Measurements from ENCODE around the gene IGFBP6. TPM values are rescaled to one million over a fixed set of nuclear protein-coding genes. Genes with fewer than 3 reads are reported as not detected.

The IGFBP6 gene
- total RNA-seq, 1 donor from 2014 or later = 20.8 TPM

DNA sequence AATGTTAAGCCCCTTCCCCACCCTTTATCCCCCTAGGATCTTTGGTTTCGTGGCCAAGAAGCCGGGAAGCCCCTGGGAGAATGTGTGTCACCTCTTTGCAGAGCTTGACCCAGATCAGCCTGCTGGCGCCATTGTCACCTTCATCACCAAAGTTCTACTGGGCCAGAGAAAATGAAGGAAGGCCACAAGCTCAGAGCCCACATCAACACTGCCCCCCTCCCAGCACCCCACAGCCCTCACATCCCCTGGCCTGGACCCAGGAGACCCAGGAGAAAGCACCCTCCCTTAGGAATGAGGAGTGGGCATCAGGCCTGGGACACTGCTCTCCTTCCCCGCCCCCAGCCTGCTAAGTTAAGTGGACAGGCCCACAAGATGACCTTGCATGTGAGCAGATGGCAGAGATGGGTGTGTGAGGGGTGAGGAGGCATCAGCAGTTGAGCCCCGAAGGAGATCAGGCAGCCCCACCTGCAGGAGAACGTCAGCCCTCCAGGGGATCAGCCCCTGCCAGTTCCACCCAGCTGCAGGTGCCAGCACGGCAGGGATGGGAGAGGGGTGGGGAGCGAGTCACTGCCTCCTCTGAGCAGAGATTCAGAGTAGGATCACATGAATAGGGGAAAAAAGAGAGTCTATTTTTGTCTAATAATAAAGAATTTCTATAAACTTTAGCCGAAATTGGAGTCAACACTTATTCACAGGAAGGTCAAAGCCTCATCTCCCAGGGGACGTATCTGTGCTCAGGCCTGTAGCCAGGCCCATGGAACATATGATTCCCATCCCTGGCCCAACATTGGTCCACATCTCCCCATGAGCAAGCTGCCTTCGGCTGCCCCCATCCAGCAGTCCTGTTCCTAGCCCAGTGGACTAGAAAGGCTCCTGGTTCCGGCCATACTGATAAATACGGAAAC, 33.5 kb upstream of the IGFBP6 start:
- H3K9ac ChIP-seq (ENCODE audit: low read length) = peak overlapping the region; percentile 31
- H3K36me3 ChIP-seq (ENCODE audit: insufficient read depth, low read length) = no peaks in the 10 kb centered on the region
- peaks cover 12% of the 10 kb centered on the region for H3K4me1 Mint-ChIP-seq (ENCODE audit: low read depth, unreplicated experiment)
- no peak overlapping the region for H3K27ac ChIP-seq (ENCODE audit: low read depth, low read length)
- H3K9me3 ChIP-seq (ENCODE audit: insufficient read depth, low read depth, low read length) = no peaks in the 10 kb centered on the region
- no peak for TF ChIP-seq EZH2 (IDR thresholded peaks at IDR 0.05; ENCODE audit: insufficient read depth, low read length)
- TF ChIP-seq, protein P1, sequence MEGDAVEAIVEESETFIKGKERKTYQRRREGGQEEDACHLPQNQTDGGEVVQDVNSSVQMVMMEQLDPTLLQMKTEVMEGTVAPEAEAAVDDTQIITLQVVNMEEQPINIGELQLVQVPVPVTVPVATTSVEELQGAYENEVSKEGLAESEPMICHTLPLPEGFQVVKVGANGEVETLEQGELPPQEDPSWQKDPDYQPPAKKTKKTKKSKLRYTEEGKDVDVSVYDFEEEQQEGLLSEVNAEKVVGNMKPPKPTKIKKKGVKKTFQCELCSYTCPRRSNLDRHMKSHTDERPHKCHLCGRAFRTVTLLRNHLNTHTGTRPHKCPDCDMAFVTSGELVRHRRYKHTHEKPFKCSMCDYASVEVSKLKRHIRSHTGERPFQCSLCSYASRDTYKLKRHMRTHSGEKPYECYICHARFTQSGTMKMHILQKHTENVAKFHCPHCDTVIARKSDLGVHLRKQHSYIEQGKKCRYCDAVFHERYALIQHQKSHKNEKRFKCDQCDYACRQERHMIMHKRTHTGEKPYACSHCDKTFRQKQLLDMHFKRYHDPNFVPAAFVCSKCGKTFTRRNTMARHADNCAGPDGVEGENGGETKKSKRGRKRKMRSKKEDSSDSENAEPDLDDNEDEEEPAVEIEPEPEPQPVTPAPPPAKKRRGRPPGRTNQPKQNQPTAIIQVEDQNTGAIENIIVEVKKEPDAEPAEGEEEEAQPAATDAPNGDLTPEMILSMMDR (IDR thresholded peaks at IDR 0.05; ENCODE audit: insufficient read depth, low read depth, low read length) = no peak
- FAIRE-seq (no peak), DNase-seq (ENCODE audit: low read depth) (no peak)
- H2AFZ ChIP-seq (ENCODE audit: low read depth, low read length) = no peak overlapping the region
- peaks cover 38% of the 10 kb centered on the region for H3K4me1 ChIP-seq (ENCODE audit: insufficient read depth, low read length)
- H3K27me3 ChIP-seq (ENCODE audit: insufficient read depth, low read length) = no peaks in the 10 kb centered on the region
- H3K4me3 ChIP-seq (ENCODE audit: insufficient read depth, low read depth, low read length) = no peak overlapping the region
- H3K79me2 ChIP-seq (ENCODE audit: insufficient read depth, low read length) = no peaks in the 10 kb centered on the region
- no peak overlapping the region for H3K27ac Mint-ChIP-seq (ENCODE audit: unreplicated experiment)
- no peaks in the 10 kb centered on the region for H3K27me3 Mint-ChIP-seq (ENCODE audit: low read depth, unreplicated experiment)
- peaks cover 21% of the 10 kb centered on the region for H3K36me3 Mint-ChIP-seq (ENCODE audit: low read depth, unreplicated experiment)
- H3K9me3 Mint-ChIP-seq (ENCODE audit: unreplicated experiment) = no peaks in the 10 kb centered on the region
- H3K4me3 Mint-ChIP-seq (ENCODE audit: unreplicated experiment) = peak overlapping the region; percentile 41
- no peak overlapping the region for H3K4me2 ChIP-seq (ENCODE audit: low read length)
- peaks cover 17% of the 10 kb centered on the region for H4K20me1 ChIP-seq (ENCODE audit: insufficient read depth, low read length)

DNA sequence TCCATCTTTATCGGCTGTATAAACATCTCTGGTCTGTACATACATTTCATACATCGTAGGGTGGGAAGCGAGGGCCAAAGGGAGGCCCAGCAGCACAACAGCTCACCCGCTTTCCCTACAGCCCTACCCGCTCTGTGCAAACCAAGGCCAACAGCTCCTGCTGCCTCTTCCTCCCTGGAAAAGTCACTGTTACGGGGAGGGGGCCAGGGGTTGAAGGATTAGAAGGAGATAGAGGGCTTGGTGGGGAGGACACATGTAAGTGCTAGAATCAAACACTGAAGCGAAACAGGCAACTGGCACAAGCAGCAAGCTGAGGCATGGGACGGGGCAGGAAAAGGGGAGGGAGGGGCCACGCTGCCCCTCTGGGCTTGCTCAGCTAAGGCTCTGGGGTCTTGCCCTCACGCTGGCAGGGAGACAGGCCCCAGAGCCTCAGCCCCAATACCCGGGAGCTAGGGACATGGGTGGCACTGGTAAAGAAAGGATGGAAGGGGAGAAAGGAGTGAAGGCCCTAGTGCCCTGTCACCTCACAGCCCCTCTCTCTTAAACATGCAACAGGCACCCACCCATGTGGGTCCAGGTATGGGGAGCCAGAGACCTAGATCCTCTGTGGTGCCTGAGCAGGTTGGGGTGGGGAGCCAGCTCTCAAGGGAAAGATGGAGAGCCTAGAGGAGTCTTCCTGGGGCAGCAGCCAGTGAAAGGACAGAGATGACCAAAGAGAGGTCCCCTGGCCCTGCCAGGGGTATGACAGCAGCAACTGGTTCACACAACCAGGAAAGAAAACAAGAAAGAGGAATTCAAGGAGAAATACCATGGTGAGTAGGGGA, 32.6 kb upstream of the IGFBP6 start:
- H3K4me2 ChIP-seq (ENCODE audit: low read length) = no peak overlapping the region
- no peak overlapping the region for H3K4me3 ChIP-seq (ENCODE audit: insufficient read depth, low read depth, low read length)
- Mint-ChIP-seq H3K4me3 (ENCODE audit: unreplicated experiment) (peak overlapping the region; percentile 41), H3K27me3 (ENCODE audit: low read depth, unreplicated experiment) (no peaks in the 10 kb centered on the region), H3K27ac (ENCODE audit: unreplicated experiment) (no peak overlapping the region), H3K4me1 (ENCODE audit: low read depth, unreplicated experiment) (peaks cover 12% of the 10 kb centered on the region), H3K36me3 (ENCODE audit: low read depth, unreplicated experiment) (peaks cover 27% of the 10 kb centered on the region), H3K9me3 (ENCODE audit: unreplicated experiment) (no peaks in the 10 kb centered on the region)
- H3K9ac ChIP-seq (ENCODE audit: low read length) = no peak overlapping the region
- H3K27me3 ChIP-seq (ENCODE audit: insufficient read depth, low read length) = no peaks in the 10 kb centered on the region
- no peak overlapping the region for H2AFZ ChIP-seq (ENCODE audit: low read depth, low read length)
- no peaks in the 10 kb centered on the region for H3K9me3 ChIP-seq (ENCODE audit: insufficient read depth, low read depth, low read length)
- peaks cover 40% of the 10 kb centered on the region for H3K4me1 ChIP-seq (ENCODE audit: insufficient read depth, low read length)
- no peaks in the 10 kb centered on the region for H3K36me3 ChIP-seq (ENCODE audit: insufficient read depth, low read length)
- no peaks in the 10 kb centered on the region for H3K79me2 ChIP-seq (ENCODE audit: insufficient read depth, low read length)
- no peak overlapping the region for H3K27ac ChIP-seq (ENCODE audit: low read depth, low read length)
- DNase-seq (ENCODE audit: low read depth) (no peak), FAIRE-seq (no peak)
- TF ChIP-seq, protein P1 (IDR thresholded peaks at IDR 0.05; ENCODE audit: insufficient read depth, low read depth, low read length) = no peak
- no peak for TF ChIP-seq EZH2 (IDR thresholded peaks at IDR 0.05; ENCODE audit: insufficient read depth, low read length)
- H4K20me1 ChIP-seq (ENCODE audit: insufficient read depth, low read length) = peaks cover 18% of the 10 kb centered on the region

Measured in astrocyte (in vitro differentiated cells and primary cell).